H1 (cell line): ENCODE measurements around the gene DIP2B. TPM values are rescaled to one million over a fixed set of nuclear protein-coding genes. Genes with fewer than 3 reads are reported as not detected.

Experiments used
- ASH2L ChIP-seq: fragments of 200-600, 300-600 bp; sonication (generic); IDR thresholded peaks from one replicate; pipeline ENCODE4 v1.7.1; 2017; ENCODE audit warnings: low read length
- CBX5 ChIP-seq: fragments of 300-800, 300-1000 bp; sonication (generic); IDR thresholded peaks from 2 replicates; pipeline ENCODE4 v1.7.1; 2016; ENCODE audit warnings: antibody characterized with exemption, low read length, low read depth
- CREB1 ChIP-seq: IDR thresholded peaks from 2 replicates; pipeline ENCODE4 v1.6.1; 2012; ENCODE audit warnings: inconsistent platforms
- CTBP2 ChIP-seq: IDR thresholded peaks from 2 replicates; pipeline ENCODE4 v1.7.0; 2011; ENCODE audit warnings: borderline replicate concordance, mild to moderate bottlenecking, moderate library complexity, mixed read lengths, low read length; ENCODE audit not compliant: insufficient read depth, insufficient read length
- POLR2AphosphoS5 ChIP-seq: IDR thresholded peaks from 2 replicates; pipeline ENCODE4 v1.6.1; 2011; ENCODE audit warnings: low read depth, low read length
- TAF7 ChIP-seq: optimal IDR thresholded peaks from 2 replicates; pipeline ENCODE3; 2011; ENCODE audit warnings: low read depth, mild to moderate bottlenecking, inconsistent platforms, low read length, moderate library complexity, borderline replicate concordance
- USF2 ChIP-seq: IDR thresholded peaks from 2 replicates; pipeline ENCODE4 v1.6.1; 2011; ENCODE audit warnings: low read length, improper control_type of control experiment
- polyA plus RNA-seq, 7 experiments: library from polyadenylated mRNA; depleted of rRNA in 3 of 7; stranded (reverse) in 5 of 7; unstranded in 2 of 7; fragments of >200 nt in 5 of 7; fragments of 200-250 nt in 2 of 7; gene quantifications; 1 replicate in 5 of 7; 2 replicates in 1 of 7; 4 replicates in 1 of 7; pipeline versions ENCODE4 v1.2.1 to v1.2.3, GENCODE V29; 2011 to 2013; ENCODE audit warnings: missing spikeins in 2 of 7, mixed read lengths in 2 of 7
- total RNA-seq: library from RNA; stranded (reverse); fragmentation: NEBNext Ultra II Directional; extraction: Animal tissue kit (Norgen Biotek cat#: 25700); gene quantifications from 2 replicates; pipeline ENCODE4 v1.2.1, GENCODE V29; 2021

The DIP2B gene
- total and polyA plus RNA-seq, 2 of the 8 experiments (the other 6 are each of a cell fraction or from before 2014, with no cell fraction given), result 11.1 to 29.6 TPM

GRCh38 chr12:50745861-50746260 lies 241.1 kb downstream of the DIP2B start (continued):
- TF ChIP-seq USF2 (no peak), CBX5 (no peak), TAF7 (no peak), CREB1 (no peak), CTBP2 (no peak), POLR2AphosphoS5 (no peak), ASH2L (no peak)
